BE2C (cell line): ENCODE data around the gene CSF1R.
"Not testable (repeated sequence)": the region's sequence is repeated elsewhere in the genome, so short reads cannot be mapped to it uniquely, and the experiment has no call there.

Experiments used
- DNase-seq: peaks from one replicate; pipeline ENCODE4 v3.0.0-alpha.2; 2020
- H3K27me3 ChIP-seq: fragments of 250-450 bp; sonication (Bioruptor Pico); 2 replicates; pipeline ENCODE4 v1.5.1; 2020; ENCODE audit warnings: mild to moderate bottlenecking
- H3K36me3 ChIP-seq: fragments of 250-450 bp; sonication (Bioruptor Pico); 2 replicates; pipeline ENCODE4 v1.5.1; 2020; ENCODE audit warnings: mild to moderate bottlenecking
- H3K4me1 ChIP-seq: fragments of 250-450 bp; sonication (Bioruptor Pico); 2 replicates; pipeline ENCODE4 v1.5.1; 2020
- H3K4me3 ChIP-seq: 2 replicates; pipeline ENCODE4 v1.5.1; 2011; ENCODE audit warnings: low read depth, low read length
- H3K9me3 ChIP-seq: fragments of 250-450 bp; sonication (Bioruptor Pico); 2 replicates; pipeline ENCODE4 v1.5.1; 2020
- CTCF ChIP-seq: IDR thresholded peaks from 2 replicates; pipeline ENCODE4 v1.5.1; 2012; ENCODE audit warnings: mild to moderate bottlenecking, low read depth, low read length

The CSF1R gene

GRCh38 chr5:150053713-150054392 is 32.5 kb downstream of the CSF1R start:
- H3K9me3 ChIP-seq = no peaks in the 10 kb centered on the region
- DNase-seq = no peak
- no peak for TF ChIP-seq CTCF

GRCh38 chr5:150052956-150053712 is 33.2 kb downstream of the CSF1R start:
- Histone ChIP-seq H3K27me3 (no peaks in the 10 kb centered on the region), H3K36me3 (peaks cover 63% of the 10 kb centered on the region), H3K9me3 (no peaks in the 10 kb centered on the region), H3K4me1 (no peaks in the 10 kb centered on the region), H3K4me3 (no peak overlapping the region)
- TF ChIP-seq CTCF = no peak
- DNase-seq = no peak

More at GRCh38 chr5:150053713-150054392, 32.5 kb downstream of the CSF1R start:
- Histone ChIP-seq H3K27me3 (no peaks in the 10 kb centered on the region), H3K4me3 (no peak overlapping the region), H3K4me1 (no peaks in the 10 kb centered on the region), H3K36me3 (peaks cover 57% of the 10 kb centered on the region)

DNA sequence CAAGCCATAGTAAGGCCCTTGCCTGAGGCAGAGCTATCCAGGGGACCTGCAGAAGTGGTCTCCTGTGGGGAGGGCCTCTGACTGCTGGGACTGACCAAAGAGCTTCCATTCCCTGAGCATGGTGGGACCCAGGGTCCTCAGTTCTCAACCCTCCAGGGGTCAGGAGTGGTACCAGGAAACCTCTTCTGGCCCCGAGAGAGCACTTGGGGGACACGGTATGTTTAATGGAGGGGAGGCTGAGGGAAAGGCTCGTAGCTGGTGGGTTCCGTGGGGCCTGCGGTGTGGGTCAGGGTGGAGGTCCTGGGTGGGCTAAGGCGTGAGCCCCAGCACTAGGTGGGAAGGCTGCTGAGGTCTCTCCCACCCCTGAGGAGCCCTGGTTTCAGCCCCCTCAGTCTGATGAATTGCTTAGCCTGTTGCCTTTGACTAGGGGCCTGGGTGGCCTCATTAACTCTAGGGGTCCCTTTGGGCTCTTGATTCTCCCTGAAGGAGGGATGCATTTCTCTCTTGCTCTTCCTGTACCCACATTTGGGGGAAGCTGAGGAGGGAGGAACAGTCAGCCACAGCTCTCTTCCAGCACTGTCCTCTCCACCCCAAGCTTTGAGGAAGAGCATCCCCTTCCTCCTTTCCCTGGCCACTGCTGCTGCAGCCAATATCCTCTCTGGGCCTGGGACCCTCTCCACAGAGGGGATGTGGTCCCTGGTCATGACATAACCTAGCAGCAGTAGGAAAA is 34.0 kb downstream of the CSF1R start:
- no peak for TF ChIP-seq CTCF
- Histone ChIP-seq H3K4me3 (no peak overlapping the region), H3K4me1 (no peaks in the 10 kb centered on the region), H3K27me3 (no peaks in the 10 kb centered on the region), H3K36me3 (peaks cover 68% of the 10 kb centered on the region), H3K9me3 (no peaks in the 10 kb centered on the region)
- DNase-seq = no peak

DNA sequence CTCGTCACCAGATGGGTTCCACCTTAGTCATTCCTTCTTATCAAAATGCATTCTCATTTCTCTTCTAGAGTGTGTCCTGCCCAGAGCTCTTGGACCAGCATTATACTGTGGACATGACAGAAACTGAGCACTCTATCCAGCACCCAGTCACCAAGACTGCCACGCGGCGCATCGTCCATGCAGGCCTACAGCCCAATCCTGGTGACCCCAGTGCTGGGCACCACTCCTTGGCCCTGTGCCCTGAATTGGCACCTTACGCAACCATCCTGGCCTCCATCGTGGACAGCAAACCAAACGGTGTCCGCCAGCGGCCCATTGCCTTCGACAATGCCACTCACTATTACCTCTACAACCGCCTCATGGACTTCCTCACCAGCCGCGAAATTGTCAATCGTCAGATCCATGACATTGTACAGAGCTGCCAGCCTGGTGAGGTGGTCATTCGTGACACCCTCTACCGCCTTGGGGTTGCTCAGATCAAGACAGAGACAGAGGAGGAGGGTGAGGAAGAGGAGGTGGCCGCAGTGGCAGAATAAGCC is 34.6 kb downstream of the CSF1R start:
- H3K36me3 ChIP-seq = peaks cover 74% of the 10 kb centered on the region
- TF ChIP-seq CTCF = no peak
- no peaks in the 10 kb centered on the region for H3K4me1 ChIP-seq

GRCh38 chr5:150050172-150050811 is 36.1 kb downstream of the CSF1R start:
- H3K4me1 ChIP-seq, H3K4me3 ChIP-seq, H3K27me3 ChIP-seq, DNase-seq, H3K9me3 ChIP-seq: not testable (repeated sequence)
- peaks cover 86% of the 10 kb centered on the region for H3K36me3 ChIP-seq

More for the DNA sequence above, 34.6 kb downstream of the CSF1R start:
- DNase-seq = no peak
- no peaks in the 10 kb centered on the region for H3K9me3 ChIP-seq
- no peak overlapping the region for H3K4me3 ChIP-seq
- no peaks in the 10 kb centered on the region for H3K27me3 ChIP-seq

GRCh38 chr5:150046031-150046430 is 40.3 kb downstream of the CSF1R start:
- Histone ChIP-seq H3K36me3 (peaks cover 92% of the 10 kb centered on the region), H3K9me3 (no peaks in the 10 kb centered on the region), H3K4me3 (no peak overlapping the region), H3K27me3 (no peaks in the 10 kb centered on the region), H3K4me1 (no peaks in the 10 kb centered on the region)
- DNase-seq = no peak
- no peak for TF ChIP-seq CTCF
